Tongue (tissue), 2 donors: ENCODE measurements around the gene PHKB. TPM values are rescaled to one million over a fixed set of nuclear protein-coding genes. Genes with fewer than 3 reads are reported as not detected.
"Not testable (repeated sequence)": the region's sequence is repeated elsewhere in the genome, so short reads cannot be mapped to it uniquely, and the experiment has no call there.

Source experiments
- DNase-seq: peaks from one replicate; pipeline ENCODE4 v3.0.0-alpha.2; 2015
- total RNA-seq: library from RNA; depleted of rRNA; stranded (reverse); fragments of >200 nt; gene quantifications from one replicate; pipeline ENCODE4 v1.2.3, GENCODE V29; 2014

Gene PHKB
- total RNA-seq, 1 donor from 2014 or later = 107 TPM

- DNase-seq = no peak
Measured at GRCh38 chr16:47470211-47470610, 9.1 kb downstream of the PHKB start.

- DNase-seq = no peak
Measured at GRCh38 chr16:47470810-47471209, 9.7 kb downstream of the PHKB start.

GRCh38 chr16:47473004-47473403 lies 11.9 kb downstream of the PHKB start:
- not testable (repeated sequence) for DNase-seq

GRCh38 chr16:47473792-47474191 lies 12.7 kb downstream of the PHKB start:
- no peak for DNase-seq

GRCh38 chr16:47475786-47476185 lies 14.7 kb downstream of the PHKB start:
- no peak for DNase-seq

- no peak for DNase-seq
Measured at GRCh38 chr16:47476654-47477345, 15.7 kb downstream of the PHKB start.

- no peak for DNase-seq
Measured at GRCh38 chr16:47477679-47478078, 16.5 kb downstream of the PHKB start.

GRCh38 chr16:47480410-47480809 lies 19.3 kb downstream of the PHKB start:
- DNase-seq = no peak

- DNase-seq = no peak
Measured at GRCh38 chr16:47481698-47482374, 20.7 kb downstream of the PHKB start.

GRCh38 chr16:47483616-47484015 lies 22.5 kb downstream of the PHKB start:
- DNase-seq = no peak

GRCh38 chr16:47486856-47487255 lies 25.7 kb downstream of the PHKB start:
- DNase-seq = no peak

- no peak for DNase-seq
Measured at GRCh38 chr16:47488051-47488450, 26.9 kb downstream of the PHKB start.

GRCh38 chr16:47490471-47490870 lies 29.3 kb downstream of the PHKB start:
- no peak for DNase-seq

- no peak for DNase-seq
Measured at GRCh38 chr16:47492036-47492427, 30.9 kb downstream of the PHKB start.

GRCh38 chr16:47492428-47493377 lies 31.6 kb downstream of the PHKB start:
- DNase-seq = peak; percentile 18

- no peak for DNase-seq
Measured at GRCh38 chr16:47493381-47494337, 32.5 kb downstream of the PHKB start.

GRCh38 chr16:47499080-47499699 lies 38.1 kb downstream of the PHKB start:
- no peak for DNase-seq

- DNase-seq = no peak
Measured at GRCh38 chr16:47499700-47500264, 38.7 kb downstream of the PHKB start.

- no peak for DNase-seq
Measured at GRCh38 chr16:47503936-47504335, 42.8 kb downstream of the PHKB start.

GRCh38 chr16:47504599-47504998 lies 43.5 kb downstream of the PHKB start:
- DNase-seq = no peak

- DNase-seq = no peak
Measured at GRCh38 chr16:47506800-47507199, 45.7 kb downstream of the PHKB start.
